IMR-90 (cell line): ENCODE measurements around the gene TANC2. TPM values are rescaled to one million over a fixed set of nuclear protein-coding genes. Genes with fewer than 3 reads are reported as not detected.

Experiments
- ATAC-seq: fragments of 200-7000 bp; cut with Tn5 transposase; 2 replicates; pipeline ENCODE4 v1.9.1; 2020; ENCODE audit warnings: low read depth, mild to moderate bottlenecking, moderate library complexity
- BruUV-seq: library from RNA; stranded (reverse); fragments of 400-500 nt; replicated peaks from 2 replicates; lab custom pipeline; 2021; lab: Mats Ljungman, UMichigan
- CTCF ChIA-PET: fragments of 300-600 bp; formaldehyde crosslinking; extraction: SDS; loops from one replicate; lab custom pipeline; 2021; ENCODE audit warnings: antibody characterized with exemption; lab: Yijun Ruan, JAX
- POLR2A ChIA-PET: fragments of 300-600 bp; sonication (Branson Sonifier 250); formaldehyde crosslinking; loops from one replicate; lab custom pipeline; 2022; ENCODE audit warnings: antibody characterized with exemption; ENCODE audit not compliant: unreplicated experiment; lab: Charles Lee
- DNase-seq: peaks from one replicate; pipeline ENCODE4 v3.0.0; 2013
- H2AFZ ChIP-seq: replicated peaks from 2 replicates; pipeline ENCODE3; 2013; ENCODE audit warnings: low read length, mild to moderate bottlenecking; ENCODE audit not compliant: poor library complexity
- H2AK5ac ChIP-seq: 2 replicates; pipeline ENCODE4 v1.6.1; 2013; ENCODE audit warnings: low read depth, low read length, inconsistent platforms
- H2AK9ac ChIP-seq: replicated peaks from 2 replicates; pipeline ENCODE3; 2013; ENCODE audit warnings: mild to moderate bottlenecking, low read depth, low read length, moderate library complexity; ENCODE audit not compliant: poor library complexity
- H2BK120ac ChIP-seq: 2 replicates; pipeline ENCODE4 v1.6.1; 2013; ENCODE audit warnings: low read depth, low read length, inconsistent platforms
- H2BK15ac ChIP-seq: 3 replicates; pipeline ENCODE4 v1.6.1; 2013; ENCODE audit warnings: low read depth, low read length, inconsistent platforms
- H2BK20ac ChIP-seq: 2 replicates; pipeline ENCODE4 v1.6.1; 2013; ENCODE audit warnings: low read depth, mild to moderate bottlenecking, inconsistent platforms, low read length, moderate library complexity
- H2BK5ac ChIP-seq: 2 replicates; pipeline ENCODE4 v1.6.1; 2013; ENCODE audit warnings: mild to moderate bottlenecking, low read depth, low read length, inconsistent platforms; ENCODE audit not compliant: poor library complexity, severe bottlenecking
- H3K14ac ChIP-seq: replicated peaks from 2 replicates; pipeline ENCODE4 v1.6.1; 2013; ENCODE audit warnings: low read depth, low read length, inconsistent platforms
- H3K18ac ChIP-seq: 2 replicates; pipeline ENCODE4 v1.6.1; 2013; ENCODE audit warnings: low read depth, low read length, control low read depth
- H3K23ac ChIP-seq: 2 replicates; pipeline ENCODE4 v1.6.1; 2013; ENCODE audit warnings: low read depth, low read length, inconsistent platforms
- H3K27ac ChIP-seq: 2 replicates; pipeline ENCODE4 v1.5.1; 2013; ENCODE audit warnings: mild to moderate bottlenecking, control low read depth, low read length; ENCODE audit not compliant: insufficient read depth
- H3K27me3 ChIP-seq: 2 replicates; pipeline ENCODE4 v1.6.1; 2013; ENCODE audit warnings: low read length; ENCODE audit not compliant: control insufficient read depth, insufficient read depth
- H3K36me3 ChIP-seq: 2 replicates; pipeline ENCODE4 v1.6.1; 2013; ENCODE audit warnings: low read length, mixed read lengths; ENCODE audit not compliant: control insufficient read depth, insufficient read depth
- H3K4ac ChIP-seq: 2 replicates; pipeline ENCODE4 v1.6.1; 2013; ENCODE audit warnings: low read depth, low read length, inconsistent platforms
- H3K4me1 ChIP-seq: 2 replicates; pipeline ENCODE4 v1.6.1; 2013; ENCODE audit warnings: low read length, mixed read lengths; ENCODE audit not compliant: control insufficient read depth, insufficient read depth
- H3K4me2 ChIP-seq: 2 replicates; pipeline ENCODE4 v1.6.1; 2013; ENCODE audit warnings: low read depth, mild to moderate bottlenecking, control low read depth, low read length, moderate library complexity
- H3K4me3 ChIP-seq: 2 replicates; pipeline ENCODE4 v1.5.1; 2013; ENCODE audit warnings: low read depth, mild to moderate bottlenecking, control low read depth, low read length, moderate library complexity; ENCODE audit not compliant: insufficient read depth
- H3K56ac ChIP-seq: 2 replicates; pipeline ENCODE4 v1.6.1; 2013; ENCODE audit warnings: low read length, inconsistent platforms; ENCODE audit not compliant: insufficient read depth; ENCODE audit errors: extremely low read depth
- H3K79me1 ChIP-seq, 2 experiments: 2 replicates each; pipeline ENCODE4 v1.6.1; 2013; ENCODE audit warnings: low read length in 2 of 2, inconsistent platforms in 1 of 2, low read depth in 1 of 2
- H3K9ac ChIP-seq: 2 replicates; pipeline ENCODE4 v1.6.1; 2013; ENCODE audit warnings: low read depth, low read length, control low read depth
- H3K9me1 ChIP-seq: 2 replicates; pipeline ENCODE4 v1.6.1; 2013; ENCODE audit warnings: low read length, inconsistent platforms; ENCODE audit not compliant: insufficient read depth
- H3K9me3 ChIP-seq: 2 replicates; pipeline ENCODE4 v1.6.1; 2013; ENCODE audit warnings: low read length; ENCODE audit not compliant: control insufficient read depth, insufficient read depth
- H4K20me1 ChIP-seq: 2 replicates; pipeline ENCODE4 v1.6.1; 2013; ENCODE audit warnings: low read length, inconsistent platforms; ENCODE audit not compliant: insufficient read depth
- H4K5ac ChIP-seq: 2 replicates; pipeline ENCODE4 v1.6.1; 2013; ENCODE audit warnings: mild to moderate bottlenecking, low read depth, low read length, control low read depth
- H4K8ac ChIP-seq, 2 experiments: 2 replicates each; pipeline ENCODE4 v1.6.1; 2013; ENCODE audit warnings: low read depth in 2 of 2, low read length in 2 of 2, control low read depth in 1 of 2, inconsistent platforms in 1 of 2
- H4K91ac ChIP-seq: 2 replicates; pipeline ENCODE4 v1.6.1; 2013; ENCODE audit warnings: low read depth, low read length, inconsistent platforms; ENCODE audit not compliant: insufficient read depth
- CEBPB ChIP-seq: IDR thresholded peaks from 2 replicates; pipeline ENCODE4 v1.6.1; 2012; ENCODE audit warnings: low read depth, low read length, improper control_type of control experiment
- USF2 ChIP-seq: fragments of 150-350 bp; IDR thresholded peaks from 2 replicates; pipeline ENCODE4 v1.6.1; 2017; ENCODE audit warnings: mild to moderate bottlenecking, antibody characterized with exemption, low read length, low read depth
- WGBS, 2 experiments: methylation state at CpG; one replicate each; pipeline versions ENCODE4 v1.1.5 to v1.1.7; 2013; ENCODE audit warnings: missing lambda C conversion rate in 2 of 2; ENCODE audit not compliant: insufficient read length in 1 of 2; ENCODE audit errors: extremely low coverage in 2 of 2; 5-methylcytosine and 5-hydroxymethylcytosine counted together
- dilution Hi-C: fragments of 300-500 bp; cut with HindIII; formaldehyde crosslinking; loops from one replicate; pipeline ENCODE4 v1.14.3; 2018; ENCODE audit warnings: low sequenced_read_pairs; ENCODE audit not compliant: unreplicated experiment
- in situ Hi-C: fragments of 300-500 bp; cut with MboI; formaldehyde crosslinking; loops from 3 replicates; pipeline ENCODE4 v1.14.3; 2019; ENCODE audit warnings: low sequenced_read_pairs, inconsistent platforms, mixed read lengths
- intact Hi-C: fragments of 100-400 bp; cut with micrococcal nuclease; formaldehyde crosslinking; loops from 2 replicates; pipeline ENCODE4 v1.10.0; 2022
- polyA plus RNA-seq, 3 experiments: library from polyadenylated mRNA; depleted of rRNA; stranded (reverse); fragments of >200 nt; gene quantifications; 2 replicates each; pipeline ENCODE4 v1.2.3, GENCODE V29; 2012; ENCODE audit warnings: low replicate concordance in 1 of 3
- total RNA-seq: library from RNA; depleted of rRNA; stranded (reverse); fragments of >200 nt; gene quantifications from 2 replicates; pipeline ENCODE4 v1.2.3, GENCODE V29; 2012

The TANC2 gene
- total and polyA plus RNA-seq, 2 of the 4 experiments (the other 2 are of a cell fraction): 20.6 to 41.4 TPM

- no CpG with 5 or more reads among the region's 2 CpGs for WGBS, 2 experiments
- ChIA-PET POLR2A (no interaction called here), CTCF (no interaction called here)
- no TSS peak for BruUV-seq
- H3K4ac ChIP-seq: no peak overlapping the region
- H3K18ac ChIP-seq: no peak overlapping the region
- intact Hi-C loops (no loop called here), in situ Hi-C loops (no loop called here), dilution Hi-C loops (no loop called here)
- peaks cover 2% of the 10 kb centered on the region; the same call in 1 of the 2 replicates for H3K27me3 ChIP-seq
- H3K36me3 ChIP-seq: no peaks in the 10 kb centered on the region
- no peaks in the 10 kb centered on the region for H4K20me1 ChIP-seq
- H3K9me1 ChIP-seq: no peaks in the 10 kb centered on the region
- H4K91ac ChIP-seq: no peak overlapping the region
- no peak overlapping the region for H3K9ac ChIP-seq
- H2AFZ ChIP-seq: no peak overlapping the region
- H2BK15ac ChIP-seq: no peak overlapping the region
- H3K56ac ChIP-seq: no peak overlapping the region
- no peak overlapping the region for H4K8ac ChIP-seq
- no peak overlapping the region for H3K27ac ChIP-seq
- no peak overlapping the region for H2AK5ac ChIP-seq
- H4K5ac ChIP-seq: no peak overlapping the region
- H3K14ac ChIP-seq: no peak overlapping the region
- no peak for DNase-seq
- no peaks in the 10 kb centered on the region for H3K9me3 ChIP-seq
- no peak overlapping the region for H3K4me3 ChIP-seq
- TF ChIP-seq USF2 (0 out of 2 replicates have a peak, but pooled peaks have one; percentile 5), CEBPB (no peak)
- no peak overlapping the region for H2BK120ac ChIP-seq
- H2BK20ac ChIP-seq: no peak overlapping the region
- no peak overlapping the region for H2BK5ac ChIP-seq
- no peaks in the 10 kb centered on the region for H3K79me1 ChIP-seq
- H3K4me2 ChIP-seq: no peak overlapping the region
- no peaks in the 10 kb centered on the region for H3K4me1 ChIP-seq
- H2AK9ac ChIP-seq: no peak overlapping the region
- ATAC-seq: no peak
- H3K23ac ChIP-seq: no peak overlapping the region
These were observed 36.7 kb upstream of the TANC2 start for GRCh38 chr17:62929320-62929719.
